K562 (cell line): ENCODE measurements around the gene ACE. TPM values are rescaled to one million over a fixed set of nuclear protein-coding genes. Genes with fewer than 3 reads are reported as not detected.

Source experiments
- EP400 ChIP-seq: fragments of 450-650 bp; IDR thresholded peaks from 2 replicates; pipeline ENCODE4 v1.6.1; 2017; ENCODE audit warnings: antibody characterized with exemption, mild to moderate bottlenecking, moderate library complexity
- KAT8 ChIP-seq: fragments of 450-650 bp; IDR thresholded peaks from 2 replicates; pipeline ENCODE4 v1.6.1; 2016; ENCODE audit warnings: low read depth, mild to moderate bottlenecking
- KLF1 ChIP-seq: fragments of 450-650 bp; IDR thresholded peaks from 2 replicates; pipeline ENCODE4 v1.6.1; 2016; ENCODE audit warnings: missing genetic modification characterization, missing compliant biosample characterization
- NCOA6 ChIP-seq: fragments of 450-650 bp; IDR thresholded peaks from 2 replicates; pipeline ENCODE4 v1.6.1; 2017; ENCODE audit warnings: mild to moderate bottlenecking
- NFXL1 ChIP-seq: fragments of 450-650 bp; formaldehyde crosslinking; IDR thresholded peaks from 2 replicates; pipeline ENCODE4 v1.4.0; 2021; ENCODE audit warnings: mild to moderate bottlenecking
- NRF1 ChIP-seq, 2 experiments: fragments of 450-650 bp; IDR thresholded peaks in 1 of 2; conservative IDR thresholded peaks in 1 of 2; 2 replicates each; pipeline ENCODE4 v1.6.1; 2014; ENCODE audit warnings: mild to moderate bottlenecking in 2 of 2
- PML ChIP-seq: IDR thresholded peaks from 2 replicates; pipeline ENCODE4 v1.6.1; 2012; ENCODE audit warnings: low read length, inconsistent platforms
- POLR3G ChIP-seq: IDR thresholded peaks from 2 replicates; pipeline ENCODE4 v1.6.1; 2011; ENCODE audit not compliant: insufficient read length, insufficient replicate concordance; ENCODE audit errors: extremely low read depth
- RAD21 ChIP-seq, 2 experiments: fragments of 250-450 bp in 1 of 2; fragments of 450-650 bp in 1 of 2; sonication (Bioruptor Pico) in 1 of 2; formaldehyde crosslinking in 1 of 2; IDR thresholded peaks in 1 of 2; conservative IDR thresholded peaks in 1 of 2; 2 replicates each; pipeline versions ENCODE4 v1.4.0 to v1.8.0; 2020 to 2022; ENCODE audit warnings: mild to moderate bottlenecking in 2 of 2, moderate library complexity in 1 of 2
- THRAP3 ChIP-seq: fragments of 450-650 bp; IDR thresholded peaks from 2 replicates; pipeline ENCODE4 v1.6.1; 2016; ENCODE audit warnings: mild to moderate bottlenecking, inconsistent platforms, borderline replicate concordance
- ZNF134 ChIP-seq: fragments of 250-450 bp; sonication (Bioruptor Pico); conservative IDR thresholded peaks from 2 replicates; pipeline ENCODE4 v1.4.0; 2020
- ZNF143 ChIP-seq: sonication (generic); formaldehyde crosslinking; IDR thresholded peaks from 2 replicates; pipeline ENCODE4 v1.9.0; 2022; ENCODE audit warnings: mild to moderate bottlenecking, missing genetic modification reagents
- ZNF3 ChIP-seq: fragments of 250-450 bp; sonication (Bioruptor Pico); IDR thresholded peaks from 2 replicates; pipeline ENCODE4 v1.5.0; 2021; ENCODE audit warnings: mild to moderate bottlenecking, moderate library complexity
- ZNF384 ChIP-seq: IDR thresholded peaks from 2 replicates; pipeline ENCODE4 v1.6.1; 2012; ENCODE audit warnings: low read depth, low read length, improper control_type of control experiment
- polyA plus RNA-seq, 8 experiments: library from polyadenylated mRNA; depleted of rRNA in 4 of 8; stranded (reverse) in 5 of 8; unstranded in 3 of 8; fragments of >200 nt; fragmentation: Nextera tagmentation in 2 of 8; fragmentation: Illumina TruSeq in 1 of 8; extraction: Ambion mirVana in 2 of 8; extraction: Trizol in 1 of 8; gene quantifications; 2 replicates each; pipeline versions ENCODE4 v1.2.1 to v1.2.3, GENCODE V29; 2011 to 2014; ENCODE audit warnings: inconsistent platforms in 1 of 8, missing spikeins in 1 of 8
- total RNA-seq, 7 experiments: library from RNA; depleted of rRNA in 6 of 7; stranded (reverse); fragments of >200 nt in 6 of 7; fragmentation: Illumina TruSeq in 2 of 7; extraction: Trizol in 2 of 7; gene quantifications; 2 replicates each; pipeline versions ENCODE4 v1.2.1 to v1.2.3, GENCODE V29; 2011 to 2021; ENCODE audit warnings: low replicate concordance in 1 of 7
- TF ChIP-seq, protein P1 (sequence below): sonication (generic); formaldehyde crosslinking; IDR thresholded peaks from 2 replicates; pipeline ENCODE4 v1.8.1; 2023; ENCODE audit warnings: mild to moderate bottlenecking, missing genetic modification reagents
- TF ChIP-seq, protein P2 (sequence below): sonication (generic); formaldehyde crosslinking; IDR thresholded peaks from 2 replicates; pipeline ENCODE4 v1.8.0; 2022; ENCODE audit warnings: mild to moderate bottlenecking, missing genetic modification reagents
- TF ChIP-seq, protein P3 (sequence below), 3 experiments: IDR thresholded peaks in 2 of 3; conservative IDR thresholded peaks in 1 of 3; 2 replicates each; pipeline ENCODE4 v1.5.1; 2011 to 2012; ENCODE audit warnings: low read length in 3 of 3, mild to moderate bottlenecking in 3 of 3, control low read depth in 2 of 3, improper control_type of control experiment in 1 of 3, inconsistent platforms in 1 of 3, low read depth in 1 of 3, mixed read lengths in 1 of 3, moderate library complexity in 1 of 3; ENCODE audit not compliant: insufficient read depth in 2 of 3
- TF ChIP-seq, protein P4 (sequence below): fragments of 450-650 bp; conservative IDR thresholded peaks from 2 replicates; pipeline ENCODE4 v1.6.1; 2016; ENCODE audit warnings: missing genetic modification characterization, low read depth, mild to moderate bottlenecking, missing compliant biosample characterization, moderate library complexity
- TF ChIP-seq, protein P5 (sequence below): sonication (generic); formaldehyde crosslinking; IDR thresholded peaks from 2 replicates; pipeline ENCODE4 v1.8.0; 2022; ENCODE audit warnings: missing genetic modification reagents, mild to moderate bottlenecking, borderline replicate concordance
- TF ChIP-seq, protein P6 (sequence below), 2 experiments: fragments of 450-650 bp in 1 of 2; sonication (generic) in 1 of 2; formaldehyde crosslinking in 1 of 2; IDR thresholded peaks in 1 of 2; conservative IDR thresholded peaks in 1 of 2; 2 replicates each; pipeline versions ENCODE4 v1.6.1 to v1.8.1; 2016 to 2023; ENCODE audit warnings: mild to moderate bottlenecking in 2 of 2, moderate library complexity in 2 of 2, inconsistent platforms in 1 of 2, missing genetic modification reagents in 1 of 2

The ACE gene
- total and polyA plus RNA-seq, 9 of the 15 experiments (the other 6 are each of a cell fraction or from before 2014, with no cell fraction given): 0.07 to 2.5 (median 0.47) TPM; not detected in 1

DNA sequence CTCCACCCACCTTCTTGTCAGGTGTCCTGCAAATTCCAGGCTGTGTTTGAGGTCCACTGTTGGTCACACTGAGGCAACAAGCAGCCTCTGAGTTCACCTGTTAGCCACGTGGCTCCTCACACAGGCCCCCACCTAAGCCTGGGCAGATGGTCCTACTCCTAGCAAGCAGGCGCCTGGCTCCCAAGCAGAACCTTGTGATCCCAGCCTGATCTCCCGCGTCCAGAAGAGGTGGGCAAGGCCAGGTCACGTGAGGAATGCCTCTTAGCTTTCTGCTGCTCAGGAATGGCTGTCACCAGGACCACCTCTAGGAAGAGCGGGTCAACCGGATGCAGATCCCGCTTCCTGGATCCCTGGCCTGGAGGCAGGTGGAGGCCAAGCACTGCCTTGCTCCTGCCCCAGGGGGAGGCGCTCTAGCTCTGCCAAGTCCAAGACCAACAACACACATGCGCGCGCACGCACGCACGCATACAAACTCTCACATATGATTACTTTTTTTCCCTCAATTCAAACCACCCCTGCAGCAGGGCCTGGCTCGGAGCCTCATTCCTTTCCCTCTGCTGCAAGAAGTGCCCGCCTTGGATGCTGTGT is 40.2 kb upstream of the ACE start (continued):
- no peak for TF ChIP-seq NFXL1 (CRISPR knock-in tag)
- peak; percentile 13 to 57; a peak in 2 of 4 replicates for TF ChIP-seq RAD21 (CRISPR knock-in tag; conservative IDR thresholded peaks at IDR 0.05 in 1 of 2, IDR thresholded peaks at IDR 0.05 in 1 of 2)
- TF ChIP-seq NRF1 (conservative IDR thresholded peaks at IDR 0.05 in 1 of 2, IDR thresholded peaks at IDR 0.05 in 1 of 2): 0 out of 4 replicates have a peak, but pooled peaks of 1 of the 2 experiments have one; percentile 17
- TF ChIP-seq ZNF3 (CRISPR knock-in tag): no peak
- no peak for TF ChIP-seq EP400
- TF ChIP-seq, protein P1, sequence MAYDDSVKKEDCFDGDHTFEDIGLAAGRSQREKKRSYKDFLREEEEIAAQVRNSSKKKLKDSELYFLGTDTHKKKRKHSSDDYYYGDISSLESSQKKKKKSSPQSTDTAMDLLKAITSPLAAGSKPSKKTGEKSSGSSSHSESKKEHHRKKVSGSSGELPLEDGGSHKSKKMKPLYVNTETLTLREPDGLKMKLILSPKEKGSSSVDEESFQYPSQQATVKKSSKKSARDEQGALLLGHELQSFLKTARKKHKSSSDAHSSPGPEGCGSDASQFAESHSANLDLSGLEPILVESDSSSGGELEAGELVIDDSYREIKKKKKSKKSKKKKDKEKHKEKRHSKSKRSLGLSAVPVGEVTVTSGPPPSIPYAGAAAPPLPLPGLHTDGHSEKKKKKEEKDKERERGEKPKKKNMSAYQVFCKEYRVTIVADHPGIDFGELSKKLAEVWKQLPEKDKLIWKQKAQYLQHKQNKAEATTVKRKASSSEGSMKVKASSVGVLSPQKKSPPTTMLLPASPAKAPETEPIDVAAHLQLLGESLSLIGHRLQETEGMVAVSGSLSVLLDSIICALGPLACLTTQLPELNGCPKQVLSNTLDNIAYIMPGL (CRISPR knock-in tag): no peak
- TF ChIP-seq THRAP3: no peak
- TF ChIP-seq, protein P2, sequence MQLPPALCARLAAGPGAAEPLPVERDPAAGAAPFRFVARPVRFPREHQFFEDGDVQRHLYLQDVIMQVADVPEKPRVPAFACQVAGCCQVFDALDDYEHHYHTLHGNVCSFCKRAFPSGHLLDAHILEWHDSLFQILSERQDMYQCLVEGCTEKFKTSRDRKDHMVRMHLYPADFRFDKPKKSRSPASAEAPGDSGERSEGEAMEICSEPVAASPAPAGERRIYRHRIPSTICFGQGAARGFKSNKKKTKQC: no peak
- TF ChIP-seq, protein P3, sequence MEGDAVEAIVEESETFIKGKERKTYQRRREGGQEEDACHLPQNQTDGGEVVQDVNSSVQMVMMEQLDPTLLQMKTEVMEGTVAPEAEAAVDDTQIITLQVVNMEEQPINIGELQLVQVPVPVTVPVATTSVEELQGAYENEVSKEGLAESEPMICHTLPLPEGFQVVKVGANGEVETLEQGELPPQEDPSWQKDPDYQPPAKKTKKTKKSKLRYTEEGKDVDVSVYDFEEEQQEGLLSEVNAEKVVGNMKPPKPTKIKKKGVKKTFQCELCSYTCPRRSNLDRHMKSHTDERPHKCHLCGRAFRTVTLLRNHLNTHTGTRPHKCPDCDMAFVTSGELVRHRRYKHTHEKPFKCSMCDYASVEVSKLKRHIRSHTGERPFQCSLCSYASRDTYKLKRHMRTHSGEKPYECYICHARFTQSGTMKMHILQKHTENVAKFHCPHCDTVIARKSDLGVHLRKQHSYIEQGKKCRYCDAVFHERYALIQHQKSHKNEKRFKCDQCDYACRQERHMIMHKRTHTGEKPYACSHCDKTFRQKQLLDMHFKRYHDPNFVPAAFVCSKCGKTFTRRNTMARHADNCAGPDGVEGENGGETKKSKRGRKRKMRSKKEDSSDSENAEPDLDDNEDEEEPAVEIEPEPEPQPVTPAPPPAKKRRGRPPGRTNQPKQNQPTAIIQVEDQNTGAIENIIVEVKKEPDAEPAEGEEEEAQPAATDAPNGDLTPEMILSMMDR (IDR thresholded peaks at IDR 0.05 in 2 of 3, conservative IDR thresholded peaks at IDR 0.05 in 1 of 3; ENCODE audit: insufficient read depth in 2 of 3, low read depth in 1 of 3, low read length in 3 of 3): peak; percentile 41 to 51 (median 42); a peak in 5 of 6 replicates
- no peak for TF ChIP-seq KAT8
- TF ChIP-seq, protein P4, sequence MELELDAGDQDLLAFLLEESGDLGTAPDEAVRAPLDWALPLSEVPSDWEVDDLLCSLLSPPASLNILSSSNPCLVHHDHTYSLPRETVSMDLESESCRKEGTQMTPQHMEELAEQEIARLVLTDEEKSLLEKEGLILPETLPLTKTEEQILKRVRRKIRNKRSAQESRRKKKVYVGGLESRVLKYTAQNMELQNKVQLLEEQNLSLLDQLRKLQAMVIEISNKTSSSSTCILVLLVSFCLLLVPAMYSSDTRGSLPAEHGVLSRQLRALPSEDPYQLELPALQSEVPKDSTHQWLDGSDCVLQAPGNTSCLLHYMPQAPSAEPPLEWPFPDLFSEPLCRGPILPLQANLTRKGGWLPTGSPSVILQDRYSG: no peak
- TF ChIP-seq, protein P5, sequence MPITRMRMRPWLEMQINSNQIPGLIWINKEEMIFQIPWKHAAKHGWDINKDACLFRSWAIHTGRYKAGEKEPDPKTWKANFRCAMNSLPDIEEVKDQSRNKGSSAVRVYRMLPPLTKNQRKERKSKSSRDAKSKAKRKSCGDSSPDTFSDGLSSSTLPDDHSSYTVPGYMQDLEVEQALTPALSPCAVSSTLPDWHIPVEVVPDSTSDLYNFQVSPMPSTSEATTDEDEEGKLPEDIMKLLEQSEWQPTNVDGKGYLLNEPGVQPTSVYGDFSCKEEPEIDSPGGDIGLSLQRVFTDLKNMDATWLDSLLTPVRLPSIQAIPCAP (CRISPR knock-in tag): no peak
- no peak for TF ChIP-seq NCOA6
- 0 out of 2 replicates have a peak, but pooled peaks have one; percentile 12 for TF ChIP-seq ZNF143 (CRISPR knock-in tag)
- TF ChIP-seq PML: no peak
- TF ChIP-seq, protein P6, sequence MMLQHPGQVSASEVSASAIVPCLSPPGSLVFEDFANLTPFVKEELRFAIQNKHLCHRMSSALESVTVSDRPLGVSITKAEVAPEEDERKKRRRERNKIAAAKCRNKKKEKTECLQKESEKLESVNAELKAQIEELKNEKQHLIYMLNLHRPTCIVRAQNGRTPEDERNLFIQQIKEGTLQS (IDR thresholded peaks at IDR 0.05): no peak
- TF ChIP-seq, protein P6 (CRISPR knock-in tag; conservative IDR thresholded peaks at IDR 0.05): no peak
- no peak for TF ChIP-seq ZNF384
- no peak for TF ChIP-seq ZNF134 (CRISPR knock-in tag)
- no peak for TF ChIP-seq KLF1 (tag)
- TF ChIP-seq POLR3G: no peak
